Activated CD8-positive, alpha-beta memory T cell treated with anti-CD3 and anti-CD28 coated beads, Interleukin-2, amount 50 U/mL, for 24 hours (primary cell): ENCODE results near the gene EVA1B.

Experiments
- DNase-seq: peaks from one replicate; pipeline ENCODE4 v3.0.0-alpha.2; 2020; ENCODE audit errors: extremely low read depth

The EVA1B gene

GRCh38 chr1:36323636-36324352 lies at the start of gene EVA1B:
Gene EVA1B, minus strand, starts transcription at chr1:36323645. Its CDS starts 608 bp downstream, at chr1:36323037.
- DNase-seq = no peak

- DNase-seq = no peak
Measured at GRCh38 chr1:36372617-36373016, 49.2 kb upstream of the EVA1B start.

GRCh38 chr1:36369061-36369861 lies 45.8 kb upstream of the EVA1B start:
- DNase-seq = peak; percentile 65

GRCh38 chr1:36367798-36368197 lies 44.4 kb upstream of the EVA1B start:
- DNase-seq = no peak

- DNase-seq = no peak
Measured at GRCh38 chr1:36367066-36367465, 43.6 kb upstream of the EVA1B start.

- no peak for DNase-seq
Measured at GRCh38 chr1:36366091-36366661, 42.7 kb upstream of the EVA1B start.

- DNase-seq = no peak
Measured at GRCh38 chr1:36365381-36365780, 41.9 kb upstream of the EVA1B start.

- no peak for DNase-seq
Measured at GRCh38 chr1:36359911-36360550, 36.6 kb upstream of the EVA1B start.

- DNase-seq = no peak
Measured at GRCh38 chr1:36359383-36359782, 35.9 kb upstream of the EVA1B start.

- no peak for DNase-seq
Measured at GRCh38 chr1:36358514-36359084, 35.2 kb upstream of the EVA1B start.

GRCh38 chr1:36355811-36356210 lies 32.4 kb upstream of the EVA1B start:
- DNase-seq = no peak

GRCh38 chr1:36354486-36354885 lies 31.0 kb upstream of the EVA1B start:
- DNase-seq = no peak

GRCh38 chr1:36352910-36353878 lies 29.7 kb upstream of the EVA1B start:
- DNase-seq = no peak

GRCh38 chr1:36352125-36352909 lies 28.9 kb upstream of the EVA1B start:
- no peak for DNase-seq

- no peak for DNase-seq
Measured at GRCh38 chr1:36351227-36351977, 28.0 kb upstream of the EVA1B start.

- DNase-seq = no peak
Measured at GRCh38 chr1:36350659-36351226, 27.3 kb upstream of the EVA1B start.

- no peak for DNase-seq
Measured at GRCh38 chr1:36349839-36350238, 26.4 kb upstream of the EVA1B start.

GRCh38 chr1:36349241-36349671 lies 25.8 kb upstream of the EVA1B start:
- DNase-seq = no peak
